Fibroblast of lung (primary cell): Measurements from ENCODE around the gene DHRS2. TPM values are rescaled to one million over a fixed set of nuclear protein-coding genes. Genes with fewer than 3 reads are reported as not detected.

Experiments
- DNase-seq, 2 donors: peaks; one replicate each; pipeline versions ENCODE4 v3.0.0 to v3.0.0-alpha.2; 2010; ENCODE audit warnings: low read depth in 2 of 2
- H2AFZ ChIP-seq: 2 replicates; pipeline ENCODE4 v1.5.1; 2012; ENCODE audit warnings: low read length, control low read depth, inconsistent platforms
- H3K27ac ChIP-seq: 2 replicates; pipeline ENCODE4 v1.5.1; 2011; ENCODE audit warnings: low read length, control low read depth; ENCODE audit not compliant: insufficient read depth
- H3K27me3 ChIP-seq: 2 replicates; pipeline ENCODE4 v1.5.1; 2011; ENCODE audit warnings: mild to moderate bottlenecking, low read length; ENCODE audit not compliant: control insufficient read depth, insufficient read depth
- H3K36me3 ChIP-seq: 2 replicates; pipeline ENCODE4 v1.5.1; 2011; ENCODE audit warnings: low read length; ENCODE audit not compliant: control insufficient read depth, insufficient read depth
- H3K4me1 ChIP-seq: 2 replicates; pipeline ENCODE4 v1.5.1; 2011; ENCODE audit warnings: low read length; ENCODE audit not compliant: control insufficient read depth, insufficient read depth; ENCODE audit errors: extremely low read depth
- H3K4me2 ChIP-seq: 2 replicates; pipeline ENCODE4 v1.5.1; 2011; ENCODE audit warnings: low read length, control low read depth; ENCODE audit not compliant: insufficient read depth; ENCODE audit errors: extremely low read depth
- H3K4me3 ChIP-seq, 4 experiments: fragments of 200-600 bp in 1 of 4; sonication (generic) in 1 of 4; replicated peaks in 1 of 4; 2 replicates each; pipeline ENCODE4 v1.5.1; 2011 to 2016; ENCODE audit warnings: low read length in 4 of 4, low read depth in 3 of 4, mild to moderate bottlenecking in 3 of 4, control low read depth in 2 of 4, inconsistent platforms in 1 of 4, mixed read lengths in 1 of 4; ENCODE audit not compliant: insufficient read depth in 1 of 4; ENCODE audit errors: control extremely low read depth in 1 of 4
- H3K79me2 ChIP-seq: 2 replicates; pipeline ENCODE4 v1.5.1; 2012; ENCODE audit warnings: mild to moderate bottlenecking, low read length, inconsistent platforms; ENCODE audit not compliant: control insufficient read depth, insufficient read depth
- H3K9ac ChIP-seq: 2 replicates; pipeline ENCODE4 v1.5.1; 2011; ENCODE audit warnings: mild to moderate bottlenecking, low read length, control low read depth; ENCODE audit not compliant: insufficient read depth
- H3K9me3 ChIP-seq: 2 replicates; pipeline ENCODE4 v1.5.1; 2012; ENCODE audit warnings: low read depth, low read length; ENCODE audit not compliant: control insufficient read depth, insufficient read depth
- H4K20me1 ChIP-seq: 2 replicates; pipeline ENCODE4 v1.5.1; 2011; ENCODE audit warnings: low read length; ENCODE audit not compliant: control insufficient read depth, insufficient read depth; ENCODE audit errors: extremely low read depth
- EZH2 ChIP-seq: IDR thresholded peaks from 2 replicates; pipeline ENCODE4 v1.5.1; 2012; ENCODE audit warnings: low read length, control low read depth, mild to moderate bottlenecking; ENCODE audit errors: missing control alignments
- polyA plus RNA-seq, 2 donors: library from polyadenylated mRNA; depleted of rRNA in 1 of 2; stranded (reverse) in 1 of 2; unstranded in 1 of 2; fragments of >200 nt; gene quantifications; 2 replicates each; pipeline ENCODE4 v1.2.1, GENCODE V29; 2011 to 2012; ENCODE audit warnings: missing spikeins in 1 of 2
- total RNA-seq: library from RNA; depleted of rRNA; stranded (reverse); fragments of >200 nt; gene quantifications from 2 replicates; pipeline ENCODE4 v1.2.1, GENCODE V29; 2014
- TF ChIP-seq, protein P1 (sequence below), 2 donors: IDR thresholded peaks in 1 of 2; conservative IDR thresholded peaks in 1 of 2; 1 replicate in 1 of 2; 2 replicates in 1 of 2; pipeline ENCODE4 v1.5.1; 2011 to 2012; ENCODE audit warnings: low read length in 2 of 2, control low read depth in 1 of 2, inconsistent platforms in 1 of 2, low read depth in 1 of 2, mild to moderate bottlenecking in 1 of 2

Gene DHRS2
- total and polyA plus RNA-seq, 2 donors (not counting 1 experiment from before 2014, with no cell fraction given): 0.02 TPM; not detected in 1

DNA sequence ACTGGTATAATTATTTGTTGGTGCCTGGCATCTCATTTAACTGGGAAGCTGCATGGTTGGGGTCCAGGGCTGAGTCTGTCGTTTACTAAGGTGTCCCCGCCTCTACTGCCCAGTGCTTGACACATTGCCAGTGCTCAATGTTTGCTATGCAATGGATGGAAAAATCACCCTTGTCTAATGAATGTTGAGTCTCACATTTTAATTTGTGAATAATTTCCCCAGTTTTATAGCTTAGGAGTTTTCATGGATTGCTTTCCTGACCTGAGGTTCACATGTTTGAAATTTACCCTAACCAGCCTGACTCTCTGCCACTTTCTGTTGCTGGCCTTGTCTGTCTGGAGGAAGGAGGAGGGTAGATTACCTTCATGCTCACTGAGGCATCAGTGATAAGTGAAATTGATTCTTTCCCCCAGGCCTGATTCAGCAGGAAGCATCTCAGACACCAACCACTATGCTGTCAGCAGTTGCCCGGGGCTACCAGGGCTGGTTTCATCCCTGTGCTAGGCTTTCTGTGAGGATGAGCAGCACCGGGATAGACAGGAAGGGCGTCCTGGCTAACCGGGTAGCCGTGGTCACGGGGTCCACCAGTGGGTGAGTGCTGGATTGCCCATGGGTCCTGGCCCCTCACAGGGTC is 2.4 kb downstream of the DHRS2 start:
- Histone ChIP-seq H3K9ac (no peak overlapping the region), H3K27me3 (no peaks in the 10 kb centered on the region), H3K4me2 (no peak overlapping the region), H3K4me3 (no peak overlapping the region), H3K79me2 (no peaks in the 10 kb centered on the region), H3K27ac (no peak overlapping the region), H3K36me3 (no peaks in the 10 kb centered on the region), H3K4me1 (no peaks in the 10 kb centered on the region), H3K9me3 (no peaks in the 10 kb centered on the region), H2AFZ (no peak overlapping the region), H4K20me1 (no peaks in the 10 kb centered on the region)
- no peak for DNase-seq
- TF ChIP-seq EZH2: no peak

DNA sequence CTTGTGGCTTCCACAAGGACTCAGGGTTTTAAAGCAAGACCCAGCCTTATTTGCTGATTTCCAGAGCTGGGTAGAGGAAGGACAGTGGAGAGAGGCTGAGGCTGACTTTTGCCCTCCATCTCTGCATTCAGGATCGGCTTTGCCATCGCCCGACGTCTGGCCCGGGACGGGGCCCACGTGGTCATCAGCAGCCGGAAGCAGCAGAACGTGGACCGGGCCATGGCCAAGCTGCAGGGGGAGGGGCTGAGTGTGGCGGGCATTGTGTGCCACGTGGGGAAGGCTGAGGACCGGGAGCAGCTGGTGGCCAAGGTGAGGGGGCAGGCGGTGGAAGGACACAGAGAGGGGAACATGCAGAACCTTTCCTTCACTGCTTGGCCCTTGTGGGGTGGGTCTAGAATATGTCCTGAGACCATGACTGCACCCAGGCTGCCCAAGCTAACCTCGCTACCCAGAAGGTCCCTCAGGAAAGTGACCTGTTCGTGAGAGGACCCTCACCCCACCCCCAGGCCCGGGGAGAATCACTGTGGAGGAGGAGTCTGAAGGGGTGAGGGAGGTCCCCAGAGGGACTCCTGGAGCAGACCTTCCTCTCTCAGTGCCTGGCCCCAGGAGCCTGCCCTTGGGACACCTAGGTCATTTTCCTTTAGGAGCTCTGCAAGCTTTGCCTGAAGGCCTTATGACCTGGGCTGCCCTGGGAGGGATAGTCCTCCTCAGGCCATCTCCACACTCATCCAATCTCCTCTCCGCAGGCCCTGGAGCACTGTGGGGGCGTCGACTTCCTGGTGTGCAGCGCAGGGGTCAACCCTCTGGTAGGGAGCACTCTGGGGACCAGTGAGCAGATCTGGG is 3.1 kb downstream of the DHRS2 start:
- Histone ChIP-seq H3K36me3 (no peaks in the 10 kb centered on the region), H2AFZ (no peak overlapping the region), H3K27me3 (no peaks in the 10 kb centered on the region), H3K4me2 (no peak overlapping the region), H3K79me2 (no peaks in the 10 kb centered on the region), H3K27ac (no peak overlapping the region), H3K4me3 (no peak overlapping the region), H4K20me1 (no peaks in the 10 kb centered on the region), H3K4me1 (no peaks in the 10 kb centered on the region), H3K9ac (no peak overlapping the region), H3K9me3 (no peaks in the 10 kb centered on the region)
- TF ChIP-seq, protein P1, sequence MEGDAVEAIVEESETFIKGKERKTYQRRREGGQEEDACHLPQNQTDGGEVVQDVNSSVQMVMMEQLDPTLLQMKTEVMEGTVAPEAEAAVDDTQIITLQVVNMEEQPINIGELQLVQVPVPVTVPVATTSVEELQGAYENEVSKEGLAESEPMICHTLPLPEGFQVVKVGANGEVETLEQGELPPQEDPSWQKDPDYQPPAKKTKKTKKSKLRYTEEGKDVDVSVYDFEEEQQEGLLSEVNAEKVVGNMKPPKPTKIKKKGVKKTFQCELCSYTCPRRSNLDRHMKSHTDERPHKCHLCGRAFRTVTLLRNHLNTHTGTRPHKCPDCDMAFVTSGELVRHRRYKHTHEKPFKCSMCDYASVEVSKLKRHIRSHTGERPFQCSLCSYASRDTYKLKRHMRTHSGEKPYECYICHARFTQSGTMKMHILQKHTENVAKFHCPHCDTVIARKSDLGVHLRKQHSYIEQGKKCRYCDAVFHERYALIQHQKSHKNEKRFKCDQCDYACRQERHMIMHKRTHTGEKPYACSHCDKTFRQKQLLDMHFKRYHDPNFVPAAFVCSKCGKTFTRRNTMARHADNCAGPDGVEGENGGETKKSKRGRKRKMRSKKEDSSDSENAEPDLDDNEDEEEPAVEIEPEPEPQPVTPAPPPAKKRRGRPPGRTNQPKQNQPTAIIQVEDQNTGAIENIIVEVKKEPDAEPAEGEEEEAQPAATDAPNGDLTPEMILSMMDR (conservative IDR thresholded peaks at IDR 0.05 in 1 of 2, IDR thresholded peaks at IDR 0.05 in 1 of 2; ENCODE audit: low read depth in 1 of 2, low read length in 2 of 2): no peak
- TF ChIP-seq EZH2: no peak
- no peak for DNase-seq

DNA sequence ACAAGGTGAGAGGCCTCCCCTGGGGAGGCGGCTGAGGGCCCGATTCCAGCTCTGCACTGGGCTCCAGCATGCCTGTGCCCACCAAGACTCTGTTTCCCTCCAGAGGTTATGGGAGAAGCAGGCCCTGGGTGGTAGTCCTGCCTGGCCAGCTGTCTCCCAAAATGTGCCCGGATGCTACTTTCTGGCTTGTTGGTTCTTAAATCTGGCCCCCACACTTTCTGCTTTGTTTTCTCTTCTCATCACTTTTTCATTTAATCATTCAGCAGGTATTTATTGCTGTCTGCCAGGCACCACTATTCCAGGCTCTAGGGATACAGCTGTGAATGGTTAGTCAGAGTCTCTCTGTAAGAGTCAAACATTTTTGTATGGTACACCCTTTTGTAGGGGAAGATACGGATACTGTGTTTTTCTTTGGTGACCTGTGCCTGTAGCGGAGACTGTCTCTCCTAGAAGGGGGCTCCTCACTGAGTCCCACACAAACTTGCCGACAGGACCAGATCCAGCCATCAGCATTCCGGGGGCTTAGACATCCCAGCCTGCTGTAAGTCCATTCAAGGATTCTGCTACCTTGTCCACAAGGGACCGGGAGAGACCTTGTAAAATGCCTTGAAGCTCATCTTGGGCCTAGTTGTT is 3.8 kb downstream of the DHRS2 start:
- TF ChIP-seq, protein P1 (conservative IDR thresholded peaks at IDR 0.05 in 1 of 2, IDR thresholded peaks at IDR 0.05 in 1 of 2; ENCODE audit: low read depth in 1 of 2, low read length in 2 of 2): no peak
- no peak for TF ChIP-seq EZH2
- no peaks in the 10 kb centered on the region for H4K20me1 ChIP-seq
- H3K4me3 ChIP-seq: no peak overlapping the region
- no peak overlapping the region for H3K4me2 ChIP-seq
- no peaks in the 10 kb centered on the region for H3K79me2 ChIP-seq
- DNase-seq: no peak
- no peaks in the 10 kb centered on the region for H3K4me1 ChIP-seq
- H3K27ac ChIP-seq: no peak overlapping the region
- no peaks in the 10 kb centered on the region for H3K27me3 ChIP-seq
- no peaks in the 10 kb centered on the region for H3K36me3 ChIP-seq
- H3K9ac ChIP-seq: no peak overlapping the region
- no peaks in the 10 kb centered on the region for H3K9me3 ChIP-seq
- no peak overlapping the region for H2AFZ ChIP-seq
